Natural killer cell (primary cell): Measurements from ENCODE around the gene ZNF618. TPM values are rescaled to one million over a fixed set of nuclear protein-coding genes. Genes with fewer than 3 reads are reported as not detected.

Experiments used
- ATAC-seq, 3 donors: fragments of 150-1000 bp in 2 of 3; fragments of 200-7000 bp in 1 of 3; cut with Tn5 transposase; 1 replicate in 1 of 3; 2 replicates in 2 of 3; pipeline ENCODE4 v1.10.0; 2021; ENCODE audit warnings: mild to moderate bottlenecking in 2 of 3, moderate library complexity in 2 of 3
- DNase-seq, 2 donors: peaks; one replicate each; pipeline versions ENCODE4 v3.0.0 to v3.0.0-alpha.2; 2013 to 2021; ENCODE audit warnings: mixed read lengths in 1 of 2
- H3K27ac ChIP-seq: one replicate; pipeline ENCODE4 v1.5.1; 2013; ENCODE audit warnings: mild to moderate bottlenecking, low read length
- H3K27me3 ChIP-seq: one replicate; pipeline ENCODE4 v1.6.1; 2013; ENCODE audit warnings: low read length; ENCODE audit not compliant: control insufficient read depth, insufficient read depth
- H3K36me3 ChIP-seq: one replicate; pipeline ENCODE4 v1.6.1; 2013; ENCODE audit warnings: low read length; ENCODE audit not compliant: control insufficient read depth, insufficient read depth
- H3K4me1 ChIP-seq: one replicate; pipeline ENCODE4 v1.6.1; 2013; ENCODE audit warnings: low read length; ENCODE audit not compliant: control insufficient read depth, insufficient read depth
- H3K4me3 ChIP-seq: one replicate; pipeline ENCODE4 v1.5.1; 2013; ENCODE audit warnings: low read length
- H3K9me3 ChIP-seq: one replicate; pipeline ENCODE4 v1.6.1; 2013; ENCODE audit warnings: low read length; ENCODE audit not compliant: control insufficient read depth, insufficient read depth
- H3K27ac Mint-ChIP-seq, 2 donors: one replicate each; pipeline ENCODE4 v1.8.0; 2022; ENCODE audit warnings: mild to moderate bottlenecking in 2 of 2, mixed read lengths in 2 of 2, moderate library complexity in 1 of 2
- H3K27me3 Mint-ChIP-seq, 2 donors: one replicate each; pipeline ENCODE4 v1.8.0; 2022; ENCODE audit warnings: low read depth in 2 of 2, mixed read lengths in 2 of 2
- H3K36me3 Mint-ChIP-seq: one replicate; pipeline ENCODE4 v1.8.0; 2022; ENCODE audit warnings: mixed read lengths
- H3K4me1 Mint-ChIP-seq, 2 donors: one replicate each; pipeline ENCODE4 v1.8.0; 2022; ENCODE audit warnings: mixed read lengths in 2 of 2
- H3K4me3 Mint-ChIP-seq: one replicate; pipeline ENCODE4 v1.8.0; 2022; ENCODE audit warnings: mild to moderate bottlenecking, moderate library complexity, mixed read lengths
- H3K9me3 Mint-ChIP-seq, 2 donors: one replicate each; pipeline ENCODE4 v1.8.0; 2022; ENCODE audit warnings: mixed read lengths in 2 of 2
- CTCF ChIP-seq: fragments of 200-600 bp; IDR thresholded peaks from one replicate; pipeline ENCODE4 v1.8.0; 2022; ENCODE audit warnings: antibody characterized with exemption
- WGBS: methylation state at CpG from one replicate; pipeline ENCODE4 v1.1.7; 2013; ENCODE audit warnings: missing lambda C conversion rate; ENCODE audit not compliant: insufficient coverage; 5-methylcytosine and 5-hydroxymethylcytosine counted together
- intact Hi-C: fragments of 100-400 bp; cut with micrococcal nuclease; formaldehyde crosslinking; loops from one replicate; pipeline ENCODE4 v1.14.2; 2022
- total RNA-seq, 4 donors: library from RNA; stranded (reverse); fragments of 120-200 nt in 1 of 4; gene quantifications; one replicate each; pipeline versions ENCODE4 v1.2.3 to v1.2.4, GENCODE V29; 2013 to 2022

ZNF618 gene
- total RNA-seq, 3 donors from 2014 or later (not counting 1 experiment from before 2014, with no cell fraction given), result 9.2 to 10.7 (median 10.0) TPM

GRCh38 chr9:113986931-113987330 is 110.8 kb downstream of the ZNF618 start:
- no peak overlapping the region for H3K27ac Mint-ChIP-seq
- 80% methylated on average over 1 of the region's 1 CpG for WGBS
- H3K4me1 ChIP-seq, result peaks cover under 1% of the 10 kb centered on the region
- no peaks in the 10 kb centered on the region for H3K9me3 Mint-ChIP-seq
- TF ChIP-seq CTCF, result no peak
- H3K36me3 Mint-ChIP-seq, result no peaks in the 10 kb centered on the region
- intact Hi-C loops, result no loop called here
- H3K27me3 Mint-ChIP-seq, result no peaks in the 10 kb centered on the region
- no peak for DNase-seq
- peaks cover 7 to 9% of the 10 kb centered on the region in 2 donors for H3K4me1 Mint-ChIP-seq
- no peaks in the 10 kb centered on the region for H3K9me3 ChIP-seq
- H3K36me3 ChIP-seq, result peaks cover 4% of the 10 kb centered on the region
- H3K27me3 ChIP-seq, result no peaks in the 10 kb centered on the region
- H3K27ac ChIP-seq, result no peak overlapping the region
- H3K4me3 Mint-ChIP-seq, result no peak overlapping the region
- ATAC-seq, result no peak
- H3K4me3 ChIP-seq, result no peak overlapping the region

- peaks cover 6% of the 10 kb centered on the region for H3K4me1 ChIP-seq
- TF ChIP-seq CTCF, result no peak
- Mint-ChIP-seq H3K4me3 (no peak overlapping the region), H3K4me1 (peaks cover 8 to 15% of the 10 kb centered on the region in 2 donors), H3K27me3 (no peaks in the 10 kb centered on the region), H3K36me3 (no peaks in the 10 kb centered on the region), H3K27ac (no peak overlapping the region), H3K9me3 (no peaks in the 10 kb centered on the region)
- H3K27me3 ChIP-seq, result no peaks in the 10 kb centered on the region
- H3K4me3 ChIP-seq, result no peak overlapping the region
- no peaks in the 10 kb centered on the region for H3K9me3 ChIP-seq
- WGBS, result 86% methylated on average over 12 of the region's 12 CpGs
- H3K36me3 ChIP-seq, result peaks cover 4% of the 10 kb centered on the region
- H3K27ac ChIP-seq, result no peak overlapping the region
- DNase-seq (no peak), ATAC-seq (no peak)
- intact Hi-C loops, result no loop called here
Observed at GRCh38 chr9:113987526-113987925, 111.4 kb downstream of the ZNF618 start.

- no peak for DNase-seq
- intact Hi-C loops, result no loop called here
- no peaks in the 10 kb centered on the region for H3K36me3 Mint-ChIP-seq
- no peak for ATAC-seq
- Histone ChIP-seq H3K27ac (no peak overlapping the region), H3K4me1 (peaks cover 14% of the 10 kb centered on the region), H3K4me3 (no peak overlapping the region), H3K9me3 (no peaks in the 10 kb centered on the region), H3K27me3 (no peaks in the 10 kb centered on the region), H3K36me3 (peaks cover 4% of the 10 kb centered on the region)
- no peak overlapping the region for H3K4me3 Mint-ChIP-seq
- 94% methylated on average over 23 of the region's 23 CpGs for WGBS
- no peak overlapping the region for H3K27ac Mint-ChIP-seq
- peaks cover 18 to 25% of the 10 kb centered on the region in 2 donors for H3K4me1 Mint-ChIP-seq
- no peak for TF ChIP-seq CTCF
- H3K9me3 Mint-ChIP-seq, result no peaks in the 10 kb centered on the region
- H3K27me3 Mint-ChIP-seq, result no peaks in the 10 kb centered on the region
Observed at GRCh38 chr9:113988385-113989016, 112.4 kb downstream of the ZNF618 start.
